HG03175 (cell line): ENCODE results near the gene CLCN7.
"Not testable (repeated sequence)": the region's sequence is repeated elsewhere in the genome, so short reads cannot be mapped to it uniquely, and the experiment has no call there.

Experiments used
- ATAC-seq: cut with Tn5 transposase; IDR thresholded peaks from one replicate; pipeline ENCODE4 v1.9.1; 2021; ENCODE audit warnings: mild to moderate bottlenecking, moderate library complexity; ENCODE audit not compliant: unreplicated experiment

CLCN7 gene

DNA sequence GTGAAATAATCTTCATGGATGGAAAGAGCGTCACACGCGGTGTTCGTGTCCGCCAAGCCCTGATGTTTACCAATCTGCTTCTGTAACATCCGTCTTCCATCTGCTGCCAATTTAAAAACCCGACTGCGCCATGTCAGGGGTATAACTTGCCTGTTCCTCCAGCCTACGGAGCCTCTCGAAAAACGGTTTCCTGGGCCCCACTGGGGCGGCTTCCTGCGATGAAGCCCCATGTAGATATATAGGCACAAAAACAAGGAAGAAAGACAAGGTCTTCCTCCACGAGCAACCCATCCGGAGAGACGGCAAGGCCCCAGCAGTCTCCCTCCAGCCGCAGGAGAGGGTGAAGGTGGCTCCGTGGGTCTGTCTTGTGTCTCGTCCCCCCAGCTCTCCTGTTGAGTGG lies 13.8 kb upstream of the CLCN7 start, which contains the start of gene PTX4:
PTX4 (minus strand) TSS at position 326 of the 400 bp plus-strand sequence; CDS start at position 291, 35 bp downstream.
- no peak for ATAC-seq

DNA sequence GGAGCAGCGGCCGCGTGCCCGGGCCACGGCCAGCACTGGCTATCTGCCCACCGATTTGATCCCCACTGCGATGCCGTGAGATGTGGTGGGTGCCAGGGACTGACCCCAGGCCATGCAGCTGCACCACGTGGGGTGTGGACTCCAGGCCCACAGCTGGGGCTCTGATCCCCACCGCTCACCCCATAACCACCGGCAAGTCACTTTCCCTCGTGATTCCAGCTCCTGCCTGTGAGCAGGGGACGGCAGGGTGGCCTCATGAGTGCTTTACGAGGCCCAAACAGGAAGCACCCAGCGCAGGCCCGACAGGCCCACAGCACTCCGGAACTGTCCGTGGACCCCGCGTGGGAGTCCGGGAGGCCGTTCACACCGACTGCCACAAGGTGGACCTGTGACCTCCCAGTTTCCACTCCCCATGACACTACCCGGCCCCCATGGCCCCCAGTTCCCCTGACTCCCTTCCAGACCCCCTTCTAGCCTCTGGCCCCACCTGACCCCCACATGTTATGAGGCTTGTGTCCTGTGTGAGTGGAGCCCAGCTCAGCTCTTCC lies 13.3 kb upstream of the CLCN7 start:
- no peak for ATAC-seq

GRCh38 chr16:1487395-1488053 lies 12.7 kb upstream of the CLCN7 start:
- ATAC-seq, result no peak

- no peak for ATAC-seq
Measured at GRCh38 chr16:1486551-1487390, 11.9 kb upstream of the CLCN7 start.

DNA sequence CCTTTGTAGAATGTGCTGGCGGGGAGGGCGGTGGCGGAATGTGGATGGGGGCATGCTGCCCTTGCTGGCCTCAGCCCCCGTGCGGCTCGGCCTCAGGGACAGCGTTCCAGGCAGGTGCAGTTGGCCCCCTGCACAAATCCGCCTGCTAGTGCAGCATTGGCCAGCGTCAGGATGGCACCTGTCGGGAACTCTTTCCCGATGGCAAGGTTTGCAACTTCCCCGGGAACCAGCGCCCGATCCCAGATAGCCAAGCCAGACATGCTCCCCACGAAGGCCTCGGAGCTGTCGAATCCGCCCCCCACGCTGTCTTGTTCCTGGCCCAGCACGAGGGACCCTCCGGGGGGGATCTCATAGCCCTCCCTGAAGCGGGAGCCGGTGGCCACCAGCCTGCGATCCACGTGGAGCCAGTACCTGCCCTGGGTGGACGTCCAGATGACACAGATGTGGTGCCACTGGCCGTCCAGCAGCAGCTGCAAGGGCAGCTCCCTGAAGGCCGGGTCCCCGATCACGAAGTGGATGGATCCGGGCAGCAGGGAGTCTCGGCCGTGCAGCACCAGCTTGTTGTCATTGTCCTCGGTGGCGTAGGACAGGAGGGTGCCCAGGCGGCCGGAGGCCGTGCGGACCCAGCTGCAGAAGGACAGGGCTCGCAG lies 11.1 kb upstream of the CLCN7 start:
- ATAC-seq, result no peak

- ATAC-seq, result no peak
Measured at GRCh38 chr16:1481906-1482835, 7.3 kb upstream of the CLCN7 start.

DNA sequence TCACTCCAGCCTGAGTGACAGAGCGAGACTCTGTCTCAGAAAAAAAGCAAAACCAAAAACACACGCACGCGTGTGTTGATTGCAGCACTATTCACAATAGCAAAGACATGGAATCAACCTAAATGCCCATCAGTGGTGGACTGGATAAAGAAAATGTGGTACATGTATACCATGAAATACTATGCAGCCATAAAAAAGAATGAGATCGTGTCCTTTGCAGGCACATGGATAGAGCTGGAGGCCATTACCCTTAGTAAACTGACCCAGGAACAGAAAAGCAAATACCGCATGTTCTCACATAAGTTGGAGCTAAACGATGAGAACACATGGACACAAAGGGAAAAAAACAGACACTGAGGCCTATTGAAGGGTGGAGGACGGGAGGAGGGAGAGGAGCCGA lies 4.1 kb upstream of the CLCN7 start:
- not testable (repeated sequence) for ATAC-seq

DNA sequence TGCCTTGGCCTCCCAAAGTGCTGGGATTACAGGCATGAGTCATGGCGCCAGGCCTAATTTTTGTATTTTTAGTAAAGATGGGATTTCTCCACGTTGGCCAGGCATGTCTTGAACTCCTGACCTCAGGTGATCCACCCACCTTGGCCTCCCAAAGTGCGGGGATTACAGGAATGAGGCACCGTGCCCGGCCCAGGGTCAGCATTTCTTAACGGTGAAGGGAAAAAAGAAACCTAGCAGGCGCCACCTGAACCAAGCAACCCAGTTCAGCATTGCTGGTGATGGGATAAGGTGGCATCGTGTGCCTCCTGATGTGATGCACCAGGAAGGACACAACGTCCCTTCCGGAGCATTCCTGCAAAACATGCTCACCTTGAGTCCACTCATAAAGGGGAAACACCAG lies 2.2 kb upstream of the CLCN7 start:
- ATAC-seq, result no peak

- ATAC-seq, result no peak
Measured at GRCh38 chr16:1475552-1476114, 805 bp upstream of the CLCN7 start.

DNA sequence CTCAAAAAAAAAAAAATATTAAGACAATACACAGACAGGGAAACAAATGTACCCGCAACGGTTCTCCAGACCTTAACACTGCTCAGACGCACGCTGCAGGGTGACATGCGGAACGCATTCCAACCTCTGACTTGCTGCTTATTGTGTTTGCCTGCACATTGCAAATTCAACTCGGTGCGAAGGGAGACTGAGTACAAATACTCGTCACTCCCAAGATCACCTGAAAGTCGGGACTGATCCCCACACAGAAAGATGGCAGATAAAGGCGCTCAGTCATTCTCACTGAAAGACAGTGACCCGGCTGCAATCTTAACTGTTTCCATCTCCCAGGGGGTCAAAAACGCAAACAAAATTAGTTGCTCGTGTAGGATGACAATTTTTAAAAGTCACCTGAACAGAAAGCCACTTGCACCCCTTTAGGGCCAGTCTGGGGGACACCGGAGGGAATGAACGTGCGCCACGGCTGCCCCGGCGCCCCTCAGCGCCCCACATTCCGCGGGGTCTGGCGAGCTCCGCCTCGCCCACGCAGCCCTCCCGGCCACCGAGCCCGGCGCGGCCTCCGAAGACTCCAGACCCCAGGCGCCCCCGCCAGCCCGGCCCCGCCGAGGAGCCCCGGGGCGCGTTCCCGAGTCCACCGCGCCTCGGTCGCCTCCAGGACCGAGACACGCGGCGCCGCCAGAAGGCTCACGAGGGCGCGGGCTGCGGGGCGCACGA lies 589 bp downstream of the CLCN7 start:
- ATAC-seq, result peak; percentile 9

DNA sequence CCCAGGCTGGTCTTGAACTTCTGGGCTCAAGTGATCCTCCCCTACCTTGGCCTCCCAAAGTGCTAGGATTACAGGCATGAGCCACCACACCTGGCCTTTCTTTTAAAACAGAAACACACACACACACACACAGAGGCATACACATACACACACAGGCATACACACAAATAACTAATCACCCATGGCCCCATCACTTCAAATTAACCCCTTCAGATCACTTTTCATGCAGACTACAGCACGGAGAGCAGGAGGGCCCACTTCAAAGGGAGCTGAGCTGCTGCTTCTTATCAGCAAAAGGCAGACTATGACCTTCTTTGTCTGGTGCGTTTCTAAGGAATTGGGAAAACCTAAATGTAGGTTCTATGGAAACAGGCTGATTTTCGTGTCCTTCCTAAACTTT lies 1.9 kb downstream of the CLCN7 start:
- no peak for ATAC-seq

GRCh38 chr16:1471569-1472194 lies 3.1 kb downstream of the CLCN7 start:
- no peak for ATAC-seq

GRCh38 chr16:1470481-1471251 lies 4.2 kb downstream of the CLCN7 start:
- ATAC-seq, result no peak

DNA sequence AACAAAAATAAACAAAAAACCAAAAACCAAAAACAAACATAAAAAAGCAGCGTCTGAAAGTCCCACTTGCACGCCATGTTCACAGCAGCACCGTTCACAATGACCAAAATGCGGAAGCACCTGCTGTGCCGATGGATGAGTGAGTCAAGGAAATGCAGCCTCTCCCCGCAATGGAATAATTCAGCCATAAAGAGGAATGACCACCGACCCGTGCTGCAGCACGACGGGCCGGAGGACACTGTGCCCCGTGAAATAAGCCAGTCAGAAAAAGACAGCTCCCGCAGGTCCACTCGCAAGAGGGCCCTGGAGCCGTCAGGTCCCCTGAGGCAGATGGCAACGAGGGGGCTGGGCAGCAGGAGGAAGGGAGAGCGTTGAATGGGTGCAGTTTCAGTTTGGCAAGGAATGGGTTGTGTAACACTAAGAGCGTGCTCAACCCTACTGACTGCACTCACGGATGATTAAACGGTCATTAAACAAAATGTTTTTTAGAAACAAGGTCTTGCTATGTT lies 5.1 kb downstream of the CLCN7 start:
- ATAC-seq, result peak; percentile 44

DNA sequence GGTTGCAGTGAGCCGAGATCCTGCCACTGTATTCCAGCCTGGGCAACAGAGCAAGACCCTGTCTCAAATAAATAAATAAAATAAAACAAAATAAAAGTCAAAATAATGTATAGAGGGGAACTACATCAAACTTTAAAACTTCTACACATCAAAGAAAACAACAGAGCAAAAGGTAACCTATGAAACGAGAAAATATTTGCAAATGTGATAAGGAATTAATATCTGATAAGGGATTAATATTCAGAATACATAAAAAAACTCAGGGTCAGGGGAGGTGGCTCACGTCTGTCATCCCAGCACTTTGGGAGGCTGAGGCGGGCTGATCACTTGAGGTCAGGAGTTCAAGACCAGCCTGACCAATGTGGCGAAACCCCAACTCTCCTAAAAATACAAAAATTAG lies 5.7 kb downstream of the CLCN7 start:
- not testable (repeated sequence) for ATAC-seq

- no peak for ATAC-seq
Measured at GRCh38 chr16:1468426-1468810, 6.4 kb downstream of the CLCN7 start.

DNA sequence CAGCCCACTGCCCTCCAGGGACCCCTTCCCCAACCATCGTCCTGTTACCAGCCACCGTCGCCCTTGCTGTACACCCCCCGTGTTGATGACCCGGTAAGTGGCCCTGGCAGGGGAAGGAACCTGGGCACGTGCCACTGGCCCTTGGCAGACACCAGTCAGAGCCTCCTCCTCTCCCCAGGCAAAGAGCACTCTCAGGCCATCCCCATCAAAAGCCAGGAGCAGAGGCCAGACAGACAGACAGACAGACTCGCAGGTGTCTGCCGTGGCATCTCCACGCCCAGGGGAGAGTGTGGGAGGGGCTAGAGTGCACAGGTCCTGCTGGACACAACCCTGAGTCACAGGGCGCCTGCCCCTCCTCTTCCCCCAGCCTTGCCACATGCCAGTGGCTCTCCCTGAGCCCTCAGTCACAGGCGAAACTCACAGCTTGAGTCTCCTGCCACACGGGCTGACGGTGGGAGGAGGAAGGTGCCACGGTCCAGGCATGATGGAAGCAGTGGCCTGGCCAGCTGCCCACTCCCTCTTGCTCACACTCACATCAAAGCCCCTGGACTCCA lies 7.8 kb downstream of the CLCN7 start:
- ATAC-seq, result no peak

- no peak for ATAC-seq
Measured at GRCh38 chr16:1466054-1466453, 8.8 kb downstream of the CLCN7 start.
